ENCODE results near the gene USP33. TPM values are rescaled to one million over a fixed set of nuclear protein-coding genes. Genes with fewer than 3 reads are reported as not detected.

Gene USP33
- total and polyA plus RNA-seq, 9 donors, result 24.0 to 63.2 (median 54.1) TPM

- no peak for TF ChIP-seq POLR2A (IDR thresholded peaks at IDR 0.05)
- no peak for TF ChIP-seq EP300 (IDR thresholded peaks at IDR 0.05)
- no peak for TF ChIP-seq CTCF (IDR thresholded peaks at IDR 0.05)
- peak within 1 kb of the TSS; percentile 60 for H3K4me3 ChIP-seq
- H3K27ac ChIP-seq, result peak within 1 kb of the TSS; percentile 17 to 29
- H3K36me3 ChIP-seq, result no peaks in the 10 kb centered on the region
- H3K9me3 ChIP-seq, result no peaks in the 10 kb centered on the region
- peak; percentile 84 to 91 (median 87) for DNase-seq
- WGBS, 3 donors, result 0 to 1% (median 0%) methylated on average over 40 of the region's 40 CpGs
- H3K27me3 ChIP-seq, result no peaks in the 10 kb centered on the region
- no peaks in the 10 kb centered on the region for H3K4me1 ChIP-seq (ENCODE audit: insufficient read depth)
- intact Hi-C loops (cut with DNase I), result no loop called here
These were observed 20.1 kb upstream of the USP33 start, which contains the start of gene MIGA1 for GRCh38 chr1:77779529-77780281. TSS of gene MIGA1 (plus strand) at chr1:77779649. CDS start at chr1:77783253, 3,604 bp downstream.

GRCh38 chr1:77776007-77776700 lies 16.5 kb upstream of the USP33 start:
- Histone ChIP-seq H3K9me3 (no peaks in the 10 kb centered on the region), H3K36me3 (no peaks in the 10 kb centered on the region), H3K4me1 (ENCODE audit: insufficient read depth) (no peaks in the 10 kb centered on the region), H3K27me3 (no peaks in the 10 kb centered on the region), H3K4me3 (no peak overlapping the region), H3K27ac (no peak overlapping the region)
- DNase-seq, result no peak
- 34 to 52% (median 41%) methylated on average over 7 of the region's 7 CpGs for WGBS, 3 donors
- intact Hi-C loops (cut with DNase I), result no loop called here
- TF ChIP-seq EP300 (IDR thresholded peaks at IDR 0.05) (no peak), POLR2A (IDR thresholded peaks at IDR 0.05) (no peak), CTCF (IDR thresholded peaks at IDR 0.05) (no peak)

- Histone ChIP-seq H3K9me3 (no peaks in the 10 kb centered on the region), H3K36me3 (no peaks in the 10 kb centered on the region), H3K27ac (no peak overlapping the region), H3K4me3 (no peak overlapping the region), H3K4me1 (ENCODE audit: insufficient read depth) (no peaks in the 10 kb centered on the region), H3K27me3 (no peaks in the 10 kb centered on the region)
- no peak for TF ChIP-seq POLR2A (IDR thresholded peaks at IDR 0.05)
- TF ChIP-seq CTCF (IDR thresholded peaks at IDR 0.05), result no peak
- TF ChIP-seq EP300 (IDR thresholded peaks at IDR 0.05), result no peak
- no peak for DNase-seq
- 88 to 94% (median 91%) methylated on average over 4 of the region's 4 CpGs for WGBS, 3 donors
- intact Hi-C loops (cut with DNase I), result no loop called here
These were observed 8.4 kb upstream of the USP33 start for GRCh38 chr1:77768006-77768405.

- Histone ChIP-seq H3K27ac (no peak overlapping the region), H3K9me3 (no peaks in the 10 kb centered on the region), H3K36me3 (no peaks in the 10 kb centered on the region), H3K4me3 (no peak overlapping the region), H3K4me1 (ENCODE audit: insufficient read depth) (peaks cover 2% of the 10 kb centered on the region), H3K27me3 (no peaks in the 10 kb centered on the region)
- no peak for DNase-seq
- no peak for TF ChIP-seq CTCF (IDR thresholded peaks at IDR 0.05)
- no peak for TF ChIP-seq POLR2A (IDR thresholded peaks at IDR 0.05)
- TF ChIP-seq EP300 (IDR thresholded peaks at IDR 0.05), result no peak
- 49 to 64% (median 61%) methylated on average over 1 of the region's 1 CpG for WGBS, 3 donors
- intact Hi-C loops (cut with DNase I), result no loop called here
These were observed 2.4 kb upstream of the USP33 start for GRCh38 chr1:77762072-77762476.

Measured in ovary (tissue), 9 donors.